DND-41 (cell line): Measurements from ENCODE around the gene ALG12.
A peak's percentile ranks its signal among the peaks of the same experiment; 100 is the strongest.

ENCODE experiments used
- ATAC-seq: fragments of 200-7000 bp; cut with Tn5 transposase; 3 replicates; pipeline ENCODE4 v1.9.1; 2021; ENCODE audit warnings: low read depth; ENCODE audit not compliant: insufficient read depth
- DNase-seq: peaks from one replicate; pipeline ENCODE4 v3.0.0-alpha.2; 2020
- H2AFZ ChIP-seq: 2 replicates; pipeline ENCODE4 v1.6.0; 2012; ENCODE audit warnings: low read depth, low read length
- H3K27ac ChIP-seq: 2 replicates; pipeline ENCODE4 v1.5.1; 2012; ENCODE audit warnings: low read length, inconsistent platforms
- H3K27me3 ChIP-seq: fragments of 200-600 bp; sonication (generic); 2 replicates; pipeline ENCODE4 v1.6.0; 2012; ENCODE audit warnings: low read length, mild to moderate bottlenecking, inconsistent platforms; ENCODE audit not compliant: insufficient read depth, poor library complexity
- H3K36me3 ChIP-seq: 2 replicates; pipeline ENCODE4 v1.5.1; 2012; ENCODE audit warnings: low read length, inconsistent platforms; ENCODE audit not compliant: insufficient read depth
- H3K4me1 ChIP-seq: 2 replicates; pipeline ENCODE4 v1.5.1; 2012; ENCODE audit warnings: mild to moderate bottlenecking, low read length; ENCODE audit not compliant: insufficient read depth
- H3K4me2 ChIP-seq: 2 replicates; pipeline ENCODE4 v1.6.0; 2012; ENCODE audit warnings: mild to moderate bottlenecking, moderate library complexity, low read length, inconsistent platforms; ENCODE audit not compliant: insufficient read depth
- H3K4me3 ChIP-seq, 2 experiments: fragments of 200-600 bp in 1 of 2; shearing (Covaris generic) in 1 of 2; 2 replicates each; pipeline ENCODE4 v1.5.1; 2012 to 2016; ENCODE audit warnings: inconsistent platforms in 2 of 2, low read length in 2 of 2, mild to moderate bottlenecking in 2 of 2, low read depth in 1 of 2, moderate library complexity in 1 of 2
- H3K79me2 ChIP-seq: 2 replicates; pipeline ENCODE4 v1.6.0; 2012; ENCODE audit warnings: low read length, inconsistent platforms; ENCODE audit not compliant: insufficient read depth
- H3K9ac ChIP-seq: 2 replicates; pipeline ENCODE4 v1.6.0; 2012; ENCODE audit warnings: low read depth, mild to moderate bottlenecking, inconsistent platforms, low read length, moderate library complexity
- H3K9me3 ChIP-seq: 2 replicates; pipeline ENCODE4 v1.5.1; 2012; ENCODE audit warnings: low read length, moderate library complexity, mild to moderate bottlenecking, inconsistent platforms; ENCODE audit not compliant: insufficient read depth, severe bottlenecking
- H4K20me1 ChIP-seq: 2 replicates; pipeline ENCODE4 v1.6.0; 2012; ENCODE audit warnings: low read length; ENCODE audit not compliant: insufficient read depth
- CTCF ChIP-seq: IDR thresholded peaks from 2 replicates; pipeline ENCODE4 v1.5.1; 2012; ENCODE audit warnings: borderline replicate concordance, low read length, moderate library complexity, mild to moderate bottlenecking; ENCODE audit not compliant: poor library complexity, severe bottlenecking; ENCODE audit errors: extremely low read depth
- EZH2 ChIP-seq: IDR thresholded peaks from 3 replicates; pipeline ENCODE4 v1.6.1; 2012; ENCODE audit warnings: borderline replicate concordance, low read depth, mild to moderate bottlenecking, moderate library complexity, low read length, inconsistent platforms; ENCODE audit not compliant: severe bottlenecking

ALG12 gene

DNA sequence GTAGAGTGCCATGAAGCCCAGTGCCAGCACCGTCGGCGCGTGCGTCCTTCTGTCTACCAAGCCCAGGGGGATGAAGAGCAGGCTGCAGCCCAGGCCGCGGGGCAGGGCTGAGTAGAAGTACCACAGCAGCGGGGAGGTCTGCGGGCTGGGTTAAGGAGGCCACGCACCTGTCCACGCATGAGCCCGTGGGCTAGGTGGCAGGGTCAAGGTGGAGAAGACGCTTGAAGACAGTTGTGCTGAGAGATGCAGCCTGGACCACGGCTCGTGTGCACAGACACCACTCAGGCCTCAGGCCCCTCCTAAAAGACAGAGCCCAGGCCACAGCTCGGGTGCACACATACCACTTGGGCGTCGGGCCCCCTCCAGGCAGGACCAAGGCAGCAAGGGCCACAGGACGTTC is 10.4 kb downstream of the ALG12 start:
- H3K27me3 ChIP-seq: no peaks in the 10 kb centered on the region
- H3K79me2 ChIP-seq: peaks cover 3% of the 10 kb centered on the region; the same call in 1 of the 2 replicates
- H3K4me2 ChIP-seq: no peak overlapping the region
- H3K9me3 ChIP-seq: no peaks in the 10 kb centered on the region
- no peak overlapping the region for H3K27ac ChIP-seq
- no peak for ATAC-seq
- TF ChIP-seq CTCF (no peak), EZH2 (no peak)
- H2AFZ ChIP-seq: no peak overlapping the region
- DNase-seq: no peak
- H3K4me1 ChIP-seq: no peaks in the 10 kb centered on the region
- H3K4me3 ChIP-seq: no peak overlapping the region
- H3K36me3 ChIP-seq: peaks cover 70% of the 10 kb centered on the region
- no peak overlapping the region for H3K9ac ChIP-seq
- H4K20me1 ChIP-seq: peaks cover 35% of the 10 kb centered on the region

- Histone ChIP-seq H4K20me1 (peaks cover 44% of the 10 kb centered on the region), H3K79me2 (peaks cover 3% of the 10 kb centered on the region; the same call in 1 of the 2 replicates), H3K9ac (no peak overlapping the region), H3K9me3 (no peaks in the 10 kb centered on the region), H3K4me1 (no peaks in the 10 kb centered on the region), H3K4me2 (no peak overlapping the region), H3K27me3 (no peaks in the 10 kb centered on the region), H2AFZ (no peak overlapping the region), H3K4me3 (no peak overlapping the region), H3K27ac (peak overlapping the region; percentile 36; the same call in 1 of the 2 replicates), H3K36me3 (peaks cover 70% of the 10 kb centered on the region)
- no peak for TF ChIP-seq CTCF
- TF ChIP-seq EZH2: no peak
- ATAC-seq: no peak
- no peak for DNase-seq
These were observed 11.4 kb downstream of the ALG12 start for GRCh38 chr22:49906799-49907290.

GRCh38 chr22:49906071-49906798 is 12.0 kb downstream of the ALG12 start:
- H3K4me3 ChIP-seq: no peak overlapping the region
- H3K9ac ChIP-seq: no peak overlapping the region
- no peak overlapping the region for H3K27ac ChIP-seq
- no peak for ATAC-seq
- no peak overlapping the region for H2AFZ ChIP-seq
- peaks cover 50% of the 10 kb centered on the region for H4K20me1 ChIP-seq
- peaks cover 3% of the 10 kb centered on the region; the same call in 1 of the 2 replicates for H3K79me2 ChIP-seq
- no peak for DNase-seq
- H3K9me3 ChIP-seq: no peaks in the 10 kb centered on the region
- peaks cover 77% of the 10 kb centered on the region for H3K36me3 ChIP-seq
- H3K27me3 ChIP-seq: no peaks in the 10 kb centered on the region
- no peaks in the 10 kb centered on the region for H3K4me1 ChIP-seq
- no peak overlapping the region for H3K4me2 ChIP-seq
- TF ChIP-seq EZH2: no peak
- TF ChIP-seq CTCF: no peak
